Bronchial epithelial cell (primary cell): ENCODE data around the gene PPP1R12B. TPM values are rescaled to one million over a fixed set of nuclear protein-coding genes. Genes with fewer than 3 reads are reported as not detected.

Experiments used
- DNase-seq: peaks from one replicate; pipeline ENCODE4 v3.0.0-alpha.2; 2010; ENCODE audit warnings: low read depth
- FAIRE-seq: peaks from 2 replicates; lab custom pipeline; 2011; peaks lifted over from hg19 to GRCh38; lab: Jason Lieb, UNC
- H3K27me3 ChIP-seq: 2 replicates; pipeline ENCODE4 v1.5.1; 2011; ENCODE audit warnings: low read length; ENCODE audit not compliant: control insufficient read depth, insufficient read depth
- H3K36me3 ChIP-seq: 2 replicates; pipeline ENCODE4 v1.5.1; 2011; ENCODE audit warnings: low read length; ENCODE audit not compliant: control insufficient read depth, insufficient read depth
- H3K4me3 ChIP-seq: 2 replicates; pipeline ENCODE4 v1.5.1; 2011; ENCODE audit warnings: mild to moderate bottlenecking, low read depth, low read length, control low read depth
- CTCF ChIP-seq: IDR thresholded peaks from 2 replicates; pipeline ENCODE4 v1.5.1; 2011; ENCODE audit warnings: mild to moderate bottlenecking, moderate library complexity, low read length, control low read depth, inconsistent platforms; ENCODE audit not compliant: insufficient read depth, severe bottlenecking
- total RNA-seq: library from RNA; depleted of rRNA; stranded (reverse); fragments of >200 nt; gene quantifications from 2 replicates; pipeline ENCODE4 v1.2.1, GENCODE V29; 2014

Gene PPP1R12B
- total RNA-seq, 1 donor from 2014 or later, result 8.7 TPM

DNA sequence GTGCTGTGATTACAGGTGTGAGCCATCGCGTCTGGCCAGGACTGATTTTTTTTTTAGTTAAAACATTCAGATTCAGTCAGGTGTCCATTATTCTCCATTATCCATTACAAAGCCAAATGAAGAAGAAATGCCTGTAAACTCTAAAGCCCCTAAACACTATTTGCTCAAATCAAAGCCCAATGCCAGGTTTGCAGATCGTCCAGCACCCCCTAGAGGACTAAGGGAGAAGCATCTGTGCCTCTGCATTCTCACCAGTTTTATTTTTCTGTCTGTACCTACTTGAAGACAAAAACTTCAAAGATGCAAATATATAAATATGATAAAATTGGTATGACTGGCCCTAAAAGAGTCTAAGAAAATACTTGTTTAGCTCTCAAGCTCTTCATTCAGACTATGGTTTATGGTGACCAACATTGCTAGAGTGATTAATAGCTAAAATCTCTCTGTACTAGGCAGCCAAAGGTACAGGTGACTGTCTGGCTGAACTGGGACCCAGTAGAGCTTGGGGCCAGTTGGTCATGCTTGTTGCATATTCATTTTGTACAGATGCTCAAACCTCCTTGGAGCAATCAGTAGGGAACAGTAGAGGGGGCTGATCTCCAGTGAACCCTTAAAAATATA is 223.3 kb downstream of the PPP1R12B start:
- Histone ChIP-seq H3K4me3 (no peak overlapping the region), H3K27me3 (no peaks in the 10 kb centered on the region), H3K36me3 (no peaks in the 10 kb centered on the region)
- TF ChIP-seq CTCF, result peak; percentile 79
- FAIRE-seq, result no peak
- peak; percentile 43 for DNase-seq

- FAIRE-seq (no peak), DNase-seq (no peak)
- Histone ChIP-seq H3K36me3 (no peaks in the 10 kb centered on the region), H3K27me3 (no peaks in the 10 kb centered on the region), H3K4me3 (no peak overlapping the region)
- TF ChIP-seq CTCF, result no peak
Observed at GRCh38 chr1:202572867-202573266, 224.4 kb downstream of the PPP1R12B start.

DNA sequence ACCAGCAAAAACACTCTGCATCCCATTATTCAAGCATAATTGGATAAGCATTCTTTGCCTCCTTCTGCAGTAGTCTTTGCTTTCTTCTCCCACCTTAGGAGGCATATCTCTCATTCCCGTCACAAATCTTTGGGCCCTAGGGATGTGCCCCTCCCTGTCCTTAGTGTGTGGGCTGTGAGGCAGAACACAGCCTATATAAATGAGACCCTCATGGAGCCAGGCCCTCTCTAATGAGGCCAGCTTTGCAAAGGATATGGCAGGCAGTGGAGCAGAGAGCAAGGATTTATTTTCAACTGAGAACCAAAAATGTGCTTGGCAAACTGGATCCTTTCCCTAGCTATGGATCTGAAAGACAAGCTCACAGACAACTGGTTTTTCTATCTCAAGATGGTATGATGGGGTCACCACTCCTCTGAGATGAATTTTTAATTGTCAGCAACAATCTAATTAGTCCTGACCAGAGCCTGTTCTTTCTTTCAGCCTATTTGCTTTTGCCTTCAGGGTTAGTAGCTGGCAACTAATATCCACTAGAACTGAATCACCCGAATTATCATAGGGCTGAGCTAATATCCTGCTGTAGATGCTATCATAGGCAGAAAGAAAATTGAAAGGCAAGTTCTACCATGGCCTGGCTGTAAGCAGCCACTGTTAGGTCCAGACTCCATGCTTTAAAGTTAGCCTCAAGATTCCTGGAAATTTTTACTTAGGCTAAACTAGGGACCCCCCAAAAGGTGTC is 227.6 kb downstream of the PPP1R12B start:
- Histone ChIP-seq H3K27me3 (no peaks in the 10 kb centered on the region), H3K36me3 (peaks cover 3% of the 10 kb centered on the region), H3K4me3 (no peak overlapping the region)
- FAIRE-seq, result no peak
- TF ChIP-seq CTCF, result no peak
- peak; percentile 84 for DNase-seq

GRCh38 chr1:202576816-202577215 is 228.3 kb downstream of the PPP1R12B start:
- FAIRE-seq, result no peak
- no peak for DNase-seq
- no peak for TF ChIP-seq CTCF
- Histone ChIP-seq H3K4me3 (no peak overlapping the region), H3K36me3 (peaks cover 4% of the 10 kb centered on the region), H3K27me3 (no peaks in the 10 kb centered on the region)

DNA sequence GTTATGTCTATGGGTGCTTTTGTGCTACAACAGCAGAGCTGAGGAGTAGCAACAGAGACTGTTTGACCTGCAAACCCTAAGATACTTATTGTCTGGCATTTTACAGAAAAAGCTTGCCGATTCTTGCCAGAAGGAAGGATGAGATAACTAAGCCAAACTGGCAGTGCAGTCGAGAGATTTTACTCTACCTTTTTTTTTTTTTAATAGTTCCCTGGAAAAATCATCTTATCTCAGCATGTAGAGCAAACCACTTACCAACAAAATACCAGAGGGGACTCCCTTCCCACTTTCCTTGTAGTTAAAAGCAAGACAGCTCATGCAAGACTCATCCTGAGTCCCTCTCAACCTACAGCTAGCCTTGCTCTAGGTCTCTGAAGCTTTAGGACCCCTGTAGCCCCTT is 228.9 kb downstream of the PPP1R12B start:
- DNase-seq, result peak; percentile 63
- Histone ChIP-seq H3K4me3 (no peak overlapping the region), H3K36me3 (peaks cover 5% of the 10 kb centered on the region), H3K27me3 (no peaks in the 10 kb centered on the region)
- FAIRE-seq, result no peak
- TF ChIP-seq CTCF, result no peak
